Activated B cell treated with CpG ODN at 0.5 μM for 24 hours (primary cell): Measurements from ENCODE around the gene DDX54. TPM values are rescaled to one million over a fixed set of nuclear protein-coding genes. Genes with fewer than 3 reads are reported as not detected.

Experiments used
- ATAC-seq: fragments of 200-7000 bp; cut with Tn5 transposase; one replicate; pipeline ENCODE4 v1.10.0; 2021; ENCODE audit warnings: low read depth, mild to moderate bottlenecking, moderate library complexity
- CTCF ChIA-PET: fragments of 350-600 bp; sonication (Branson Sonifier 250); formaldehyde crosslinking; loops from one replicate; lab custom pipeline; 2021; ENCODE audit warnings: antibody characterized with exemption; lab: Charles Lee
- POLR2A ChIA-PET: fragments of 350-600 bp; sonication (Branson Sonifier 250); formaldehyde crosslinking; loops from one replicate; lab custom pipeline; 2021; ENCODE audit warnings: antibody characterized with exemption; lab: Charles Lee
- DNase-seq: peaks from one replicate; pipeline ENCODE4 v3.0.0; 2022
- H3K27ac Mint-ChIP-seq: one replicate; pipeline ENCODE4 v1.8.0; 2020; ENCODE audit warnings: mixed read lengths
- H3K27me3 Mint-ChIP-seq: one replicate; pipeline ENCODE4 v1.8.0; 2021; ENCODE audit warnings: mixed read lengths
- H3K36me3 Mint-ChIP-seq: one replicate; pipeline ENCODE4 v1.8.0; 2021; ENCODE audit warnings: low read depth, mixed read lengths
- H3K4me1 Mint-ChIP-seq: one replicate; pipeline ENCODE4 v1.8.0; 2021; ENCODE audit warnings: mixed read lengths
- H3K4me3 Mint-ChIP-seq: one replicate; pipeline ENCODE4 v1.8.0; 2020; ENCODE audit warnings: mild to moderate bottlenecking, mixed read lengths
- H3K9me3 Mint-ChIP-seq: one replicate; pipeline ENCODE4 v1.8.0; 2020; ENCODE audit warnings: mixed read lengths
- CTCF ChIP-seq: fragments of 200-600 bp; IDR thresholded peaks from one replicate; pipeline ENCODE4 v1.8.0; 2022; ENCODE audit warnings: antibody characterized with exemption, mild to moderate bottlenecking
- intact Hi-C: fragments of 100-400 bp; cut with micrococcal nuclease; formaldehyde crosslinking; loops from one replicate; pipeline ENCODE4 v1.15.1; 2024
- total RNA-seq: library from RNA; stranded (reverse); gene quantifications from 2 replicates; pipeline ENCODE4 v1.2.3, GENCODE V29; 2022

DDX54 gene
- total RNA-seq, 1 donor from 2014 or later = 115 TPM

GRCh38 chr12:113164014-113164413 is 21.3 kb downstream of the DDX54 start:
- Mint-ChIP-seq H3K27me3 (no peaks in the 10 kb centered on the region), H3K27ac (no peak overlapping the region), H3K36me3 (peaks cover 93% of the 10 kb centered on the region), H3K4me1 (no peaks in the 10 kb centered on the region), H3K9me3 (no peaks in the 10 kb centered on the region), H3K4me3 (no peak overlapping the region)
- TF ChIP-seq CTCF = no peak
- intact Hi-C loops = no loop called here
- CTCF ChIA-PET = interaction anchor here (1.5 kb wide), 1 partner anchor 10 kb away, joined by 6 read pairs; no protein-coding TSS in a partner anchor
- ATAC-seq (no peak), DNase-seq (no peak)
- POLR2A ChIA-PET = no interaction called here

GRCh38 chr12:113163030-113163360 is 22.3 kb downstream of the DDX54 start:
- H3K27ac Mint-ChIP-seq = no peak overlapping the region

GRCh38 chr12:113162102-113163029 is 22.9 kb downstream of the DDX54 start:
- H3K9me3 Mint-ChIP-seq = no peaks in the 10 kb centered on the region
- intact Hi-C loops = no loop called here
- no peak for TF ChIP-seq CTCF
- ChIA-PET POLR2A (interaction anchor here (0.7 to 1.4 kb wide), 3 partner anchors 9 to 56 kb away, joined by 3 to 7 read pairs (median 5); no protein-coding TSS in a partner anchor), CTCF (interaction anchor here (1.5 kb wide), 1 partner anchor 114 kb away, joined by 3 read pairs; no protein-coding TSS in a partner anchor)
- no peaks in the 10 kb centered on the region for H3K4me1 Mint-ChIP-seq
- H3K36me3 Mint-ChIP-seq = peaks cover 94% of the 10 kb centered on the region
- no peak overlapping the region for H3K4me3 Mint-ChIP-seq
- no peak for ATAC-seq
- H3K27ac Mint-ChIP-seq = peak overlapping the region; percentile 35
- H3K27me3 Mint-ChIP-seq = no peaks in the 10 kb centered on the region
- DNase-seq = no peak

More at GRCh38 chr12:113163030-113163360, 22.3 kb downstream of the DDX54 start:
- ChIA-PET CTCF (interaction anchor here (1.5 kb wide), 1 partner anchor 115 kb away, joined by 3 read pairs; no protein-coding TSS in a partner anchor), POLR2A (interaction anchor here (1.4 kb wide), 1 partner anchor 10 kb away, joined by 3 read pairs; no protein-coding TSS in a partner anchor)
- H3K9me3 Mint-ChIP-seq = no peaks in the 10 kb centered on the region
- TF ChIP-seq CTCF = no peak
- no peaks in the 10 kb centered on the region for H3K4me1 Mint-ChIP-seq
- no peak for ATAC-seq
- no peaks in the 10 kb centered on the region for H3K27me3 Mint-ChIP-seq
- intact Hi-C loops = no loop called here
- H3K4me3 Mint-ChIP-seq = no peak overlapping the region
- DNase-seq = no peak
- H3K36me3 Mint-ChIP-seq = peaks cover 94% of the 10 kb centered on the region

GRCh38 chr12:113161415-113162016 is 23.8 kb downstream of the DDX54 start:
- POLR2A ChIA-PET = interaction anchor here (0.7 to 0.8 kb wide), 2 partner anchors 32 to 55 kb away, joined by 5 to 7 read pairs; no protein-coding TSS in a partner anchor
- peaks cover 95% of the 10 kb centered on the region for H3K36me3 Mint-ChIP-seq

More at GRCh38 chr12:113161415-113162016, 23.8 kb downstream of the DDX54 start:
- CTCF ChIA-PET = interaction anchor here (1.5 kb wide), 1 partner anchor 11 kb away, joined by 4 read pairs; no protein-coding TSS in a partner anchor
- DNase-seq = no peak
- peak overlapping the region; percentile 35 for H3K27ac Mint-ChIP-seq
- ATAC-seq = peak; percentile 84
- no peaks in the 10 kb centered on the region for H3K27me3 Mint-ChIP-seq
- H3K4me3 Mint-ChIP-seq = no peak overlapping the region
- H3K4me1 Mint-ChIP-seq = no peaks in the 10 kb centered on the region
- intact Hi-C loops = no loop called here
- no peak for TF ChIP-seq CTCF
- no peaks in the 10 kb centered on the region for H3K9me3 Mint-ChIP-seq
